Measurements from ENCODE around the gene SMIM1. TPM values are rescaled to one million over a fixed set of nuclear protein-coding genes. Genes with fewer than 3 reads are reported as not detected.

SMIM1 gene
- total RNA-seq, 8 experiments from 2014 or later: 0.87 to 5.2 (median 2.7) TPM

DNA sequence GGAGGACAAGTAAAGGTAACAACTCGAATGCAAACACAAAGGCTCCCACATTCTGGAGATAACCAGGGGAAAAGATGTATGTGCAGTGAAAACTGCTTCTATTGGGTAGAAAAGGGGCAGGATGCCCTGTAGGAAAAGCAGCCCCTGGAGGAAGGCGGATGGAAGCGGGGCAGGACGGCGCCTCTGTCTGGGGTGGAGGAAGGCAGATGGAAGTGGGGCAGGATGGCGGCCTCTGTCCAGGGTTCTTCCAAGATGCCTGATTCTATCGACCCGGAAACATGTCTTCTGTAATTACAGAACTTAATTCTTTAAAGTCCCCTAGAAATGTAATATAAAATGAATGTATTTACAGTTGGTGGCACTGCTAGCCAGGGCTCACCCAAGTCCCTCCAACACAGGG is 47.8 kb downstream of the SMIM1 start:
- in situ Hi-C loops (cut with MboI; ENCODE audit: low pct_unique_long_range_greater_than_20kb in 2 of 9, low sequenced_read_pairs in 9 of 9, unreplicated experiment in 9 of 9): no loop called here
- H3K4me3 ChIP-seq: no peak overlapping the region
- peaks cover 13 to 30% of the 10 kb centered on the region in 2 donors for H3K4me1 ChIP-seq (replicated peaks in 1 of 2)
- WGBS, 10 experiments: 76 to 100% (median 89%) methylated on average over 1 to 8 of the region's 8 CpGs; no CpG with 5 or more reads in 2 of the 10 experiments
- no peak for ATAC-seq (replicated peaks in 6 of 8)
- H3K27ac ChIP-seq: peak overlapping the region; percentile 52 to 77

- ATAC-seq (replicated peaks in 6 of 8): peak in 6 of 8 experiments; percentile 26 to 81 (median 71)
- peak overlapping the region; percentile 52 to 77 for H3K27ac ChIP-seq
- 0 to 92% (median 70%) methylated on average over 1 to 6 of the region's 6 CpGs; no CpG with 5 or more reads in 2 of the 10 experiments for WGBS, 10 experiments
- H3K4me1 ChIP-seq (replicated peaks in 1 of 2): peaks cover 13 to 30% of the 10 kb centered on the region in 2 donors
- in situ Hi-C loops (cut with MboI; ENCODE audit: low pct_unique_long_range_greater_than_20kb in 2 of 9, low sequenced_read_pairs in 9 of 9, unreplicated experiment in 9 of 9): no loop called here
- H3K4me3 ChIP-seq: no peak overlapping the region
Measured at GRCh38 chr1:3821004-3821403, 48.5 kb downstream of the SMIM1 start.

DNA sequence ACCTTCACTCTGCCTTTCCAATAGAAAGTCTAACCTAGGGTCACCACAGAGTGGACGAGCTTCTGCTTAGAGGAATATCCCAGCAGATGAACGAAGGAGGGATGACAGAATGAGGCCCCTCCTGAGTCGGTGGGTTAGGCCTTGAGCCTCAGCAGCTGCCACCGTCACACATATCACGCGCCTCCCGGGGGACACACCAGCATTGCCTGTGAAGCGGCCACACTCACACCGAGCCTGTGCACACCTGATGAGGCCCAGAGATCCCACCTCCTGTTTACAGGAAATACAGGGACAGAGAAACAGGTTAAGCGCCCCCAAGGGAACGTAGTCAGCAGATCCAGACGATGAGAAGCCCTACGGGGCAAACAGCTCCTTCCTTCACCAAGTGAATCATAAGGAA is 48.9 kb downstream of the SMIM1 start:
- peak in 5 of 8 experiments; percentile 5 to 80 (median 76) for ATAC-seq (replicated peaks in 6 of 8)
- peak overlapping the region; percentile 52 to 72 for H3K27ac ChIP-seq
- in situ Hi-C loops (cut with MboI; ENCODE audit: low pct_unique_long_range_greater_than_20kb in 2 of 9, low sequenced_read_pairs in 9 of 9, unreplicated experiment in 9 of 9): no loop called here
- 62 to 100% (median 71%) methylated on average over 1 to 13 of the region's 13 CpGs; no CpG with 5 or more reads in 2 of the 10 experiments for WGBS, 10 experiments
- H3K4me1 ChIP-seq (replicated peaks in 1 of 2): peaks cover 13 to 30% of the 10 kb centered on the region in 2 donors
- H3K4me3 ChIP-seq: no peak overlapping the region

- WGBS, 10 experiments: 24 to 98% (median 87%) methylated on average over 3 to 15 of the region's 15 CpGs; no CpG with 5 or more reads in 2 of the 10 experiments
- ATAC-seq (replicated peaks in 6 of 8): no peak
- in situ Hi-C loops (cut with MboI; ENCODE audit: low pct_unique_long_range_greater_than_20kb in 2 of 9, low sequenced_read_pairs in 9 of 9, unreplicated experiment in 9 of 9): no loop called here
- Histone ChIP-seq H3K4me3 (no peak overlapping the region), H3K4me1 (replicated peaks in 1 of 2) (peaks cover 13 to 30% of the 10 kb centered on the region in 2 donors), H3K27ac (peak overlapping the region; percentile 52 to 72)
Measured at GRCh38 chr1:3821908-3822307, 49.4 kb downstream of the SMIM1 start.

DNA sequence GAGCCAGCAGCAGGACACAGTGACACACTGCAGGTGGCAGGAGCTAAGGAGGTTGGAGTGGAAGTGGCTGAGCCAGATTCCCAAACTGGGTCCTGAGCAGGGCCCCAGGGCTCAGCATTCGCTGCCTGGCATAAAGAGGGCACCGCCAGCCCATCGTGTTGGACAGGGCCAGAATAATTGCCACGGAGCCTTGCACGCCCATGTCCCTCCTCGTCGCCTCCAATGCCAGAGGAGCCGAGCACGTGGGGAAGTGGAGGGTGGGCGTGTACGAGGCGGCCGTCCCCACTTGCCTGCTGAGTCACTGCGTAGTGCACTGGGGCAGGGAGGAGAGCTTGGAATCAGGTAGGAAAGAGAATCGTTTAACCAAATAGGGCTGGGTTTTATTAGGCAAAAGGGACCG is 49.9 kb downstream of the SMIM1 start:
- H3K27ac ChIP-seq: no peak overlapping the region
- in situ Hi-C loops (cut with MboI; ENCODE audit: low pct_unique_long_range_greater_than_20kb in 2 of 9, low sequenced_read_pairs in 9 of 9, unreplicated experiment in 9 of 9): no loop called here
- H3K4me3 ChIP-seq: no peak overlapping the region
- 73 to 100% (median 87%) methylated on average over 2 to 13 of the region's 16 CpGs; no CpG with 5 or more reads in 4 of the 10 experiments for WGBS, 10 experiments
- H3K4me1 ChIP-seq (replicated peaks in 1 of 2): peaks cover 13 to 30% of the 10 kb centered on the region in 2 donors
- ATAC-seq (replicated peaks in 6 of 8): no peak

DNA sequence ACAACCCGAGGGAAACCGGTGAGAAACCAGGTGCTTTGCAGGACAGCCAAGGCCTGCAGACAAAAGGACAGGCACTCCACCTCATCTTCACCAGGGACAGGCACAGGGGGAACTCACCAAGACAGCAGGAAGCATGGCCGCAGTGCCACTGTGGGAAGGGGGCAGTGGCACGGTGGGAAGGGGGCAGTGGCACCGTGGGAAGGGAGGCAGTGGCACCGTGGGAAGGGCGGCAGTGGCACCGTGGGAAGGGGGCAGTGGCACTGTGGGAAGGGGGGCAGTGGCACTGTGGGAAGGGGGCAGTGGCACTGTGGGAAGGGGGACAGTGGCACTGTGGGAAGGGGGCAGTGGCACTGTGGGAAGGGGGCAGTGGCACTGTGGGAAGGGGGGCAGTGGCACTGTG is 52.1 kb downstream of the SMIM1 start:
- ATAC-seq (replicated peaks in 6 of 8): no peak
- WGBS, 10 experiments: 67 to 96% methylated on average over 4 of the region's 8 CpGs; no CpG with 5 or more reads in 8 of the 10 experiments
- in situ Hi-C loops (cut with MboI; ENCODE audit: low pct_unique_long_range_greater_than_20kb in 2 of 9, low sequenced_read_pairs in 9 of 9, unreplicated experiment in 9 of 9): no loop called here
- Histone ChIP-seq H3K4me1 (replicated peaks in 1 of 2) (peaks cover 10 to 21% of the 10 kb centered on the region in 2 donors), H3K27ac (no peak overlapping the region), H3K4me3 (no peak overlapping the region)

DNA sequence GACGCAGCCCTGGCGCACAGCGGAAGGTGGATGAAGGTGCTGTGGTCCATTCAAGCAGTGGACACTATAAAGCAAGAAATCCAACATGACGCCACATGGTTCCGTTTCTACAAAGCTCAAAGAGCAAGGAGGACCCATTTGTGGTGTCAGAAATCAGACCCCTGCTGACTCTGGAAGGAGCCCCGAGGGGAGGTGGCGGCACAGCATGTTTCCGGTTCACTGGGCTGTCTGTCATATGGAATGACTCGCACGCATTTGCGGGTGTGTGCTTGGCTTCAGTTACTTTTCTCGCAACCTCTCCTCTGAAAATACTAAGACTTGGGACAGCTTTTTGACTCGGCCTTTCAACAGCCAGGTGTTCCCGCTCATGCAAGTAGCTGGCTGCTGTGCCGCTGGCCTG is 52.8 kb downstream of the SMIM1 start:
- in situ Hi-C loops (cut with MboI; ENCODE audit: low pct_unique_long_range_greater_than_20kb in 2 of 9, low sequenced_read_pairs in 9 of 9, unreplicated experiment in 9 of 9): no loop called here
- Histone ChIP-seq H3K4me3 (no peak overlapping the region), H3K27ac (no peak overlapping the region), H3K4me1 (replicated peaks in 1 of 2) (peaks cover 10 to 15% of the 10 kb centered on the region in 2 donors)
- WGBS, 10 experiments: 71 to 100% (median 90%) methylated on average over 2 to 12 of the region's 15 CpGs; no CpG with 5 or more reads in 3 of the 10 experiments
- peak in 1 of 8 experiments; percentile 39 for ATAC-seq (replicated peaks in 6 of 8)

Other genes with a start within 250 kb of the SMIM1 start
- 10 to 100 TPM in 1 of 8 experiments, 1 to 10 TPM in 5, under 1 TPM in 2; 0.40 to 14.0 (median 2.0) TPM for gene MEGF6, start 161.2 kb upstream of the SMIM1 start, total RNA-seq
- gene TPRG1L, start 147.7 kb upstream of the SMIM1 start, total RNA-seq: 10 to 100 TPM; 12.6 to 36.3 (median 25.7) TPM
- 10 to 100 TPM; 10.4 to 21.3 (median 17.1) TPM for gene WRAP73, start 122.6 kb upstream of the SMIM1 start, total RNA-seq
- 1 to 10 TPM in 4 of 8 experiments, under 1 TPM in 4; 0.27 to 2.0 (median 0.83) TPM for gene TP73, start 120.2 kb upstream of the SMIM1 start, total RNA-seq
- 1 to 10 TPM in 1 of 8 experiments, under 1 TPM in 6, not detected in 1; 0.11 to 1.2 (median 0.25) TPM for gene CCDC27, start 20.3 kb upstream of the SMIM1 start, total RNA-seq
- gene LRRC47, start 23.7 kb downstream of the SMIM1 start, total RNA-seq: 10 to 100 TPM; 27.4 to 59.1 (median 39.8) TPM
- gene CEP104, start 84.5 kb downstream of the SMIM1 start, total RNA-seq: 10 to 100 TPM; 12.2 to 26.5 (median 19.8) TPM
- gene DFFB, start 84.7 kb downstream of the SMIM1 start, total RNA-seq: 1 to 10 TPM; 2.5 to 8.2 (median 5.6) TPM
- gene C1orf174, start 127.5 kb downstream of the SMIM1 start, total RNA-seq: 10 to 100 TPM; 11.7 to 34.0 (median 22.9) TPM

Measured in motor neuron (in vitro differentiated cells).